HEK293 (cell line): ENCODE data around the gene OR10AD1.

ENCODE experiments used
- CTCF ChIA-PET: fragments of 350-600 bp; formaldehyde crosslinking; extraction: SDS; loops from one replicate; lab custom pipeline; 2021; ENCODE audit warnings: antibody characterized with exemption; lab: Yijun Ruan, JAX
- POLR2A ChIA-PET: fragments of 300-600 bp; formaldehyde crosslinking; extraction: SDS; loops from one replicate; lab custom pipeline; 2020; ENCODE audit warnings: antibody characterized with exemption, inconsistent platforms; lab: Yijun Ruan, JAX
- H3K27ac ChIP-seq: fragments of 200-500 bp; sonication (Bioruptor generic); 2 replicates; pipeline ENCODE4 v1.5.1; 2014; ENCODE audit warnings: low read depth, low read length, control low read depth, inconsistent platforms; ENCODE audit errors: extremely low read depth
- H3K36me3 ChIP-seq, 2 experiments: fragments of 200-500 bp in 1 of 2; sonication (Bioruptor generic) in 1 of 2; 1 replicate in 1 of 2; 2 replicates in 1 of 2; pipeline ENCODE4 v1.5.1; 2014 to 2017; ENCODE audit warnings: inconsistent platforms in 2 of 2, low read length in 2 of 2; ENCODE audit not compliant: control insufficient read depth in 2 of 2, insufficient read depth in 1 of 2
- H3K4me1 ChIP-seq: fragments of 200-500 bp; sonication (Bioruptor generic); 2 replicates; pipeline ENCODE4 v1.5.1; 2014; ENCODE audit warnings: mild to moderate bottlenecking, low read length, inconsistent platforms; ENCODE audit not compliant: control insufficient read depth, insufficient read depth
- H3K4me3 ChIP-seq: 2 replicates; pipeline ENCODE4 v1.5.1; 2011; ENCODE audit warnings: low read depth, mild to moderate bottlenecking, control low read depth, low read length, moderate library complexity
- H3K9me3 ChIP-seq: fragments of 200-500 bp; sonication (Bioruptor generic); 2 replicates; pipeline ENCODE4 v1.5.1; 2014; ENCODE audit warnings: low read depth, low read length, inconsistent platforms; ENCODE audit not compliant: control insufficient read depth, insufficient read depth
- KLF8 ChIP-seq: fragments of 450-650 bp; formaldehyde crosslinking; IDR thresholded peaks from 2 replicates; pipeline ENCODE4 v1.5.1; 2016; ENCODE audit warnings: missing biosample characterization, missing genetic modification characterization
- KLF9 ChIP-seq: fragments of 450-650 bp; formaldehyde crosslinking; IDR thresholded peaks from 2 replicates; pipeline ENCODE4 v1.5.1; 2016; ENCODE audit warnings: missing biosample characterization, missing genetic modification characterization, low read depth
- PRDM6 ChIP-seq: fragments of 450-650 bp; formaldehyde crosslinking; IDR thresholded peaks from 2 replicates; pipeline ENCODE4 v1.5.1; 2017; ENCODE audit warnings: missing biosample characterization, missing genetic modification characterization
- SCRT1 ChIP-seq: fragments of 450-650 bp; formaldehyde crosslinking; IDR thresholded peaks from 2 replicates; pipeline ENCODE4 v1.5.1; 2016; ENCODE audit warnings: missing biosample characterization, missing genetic modification characterization, borderline replicate concordance
- ZBTB21 ChIP-seq: fragments of 450-650 bp; formaldehyde crosslinking; IDR thresholded peaks from 2 replicates; pipeline ENCODE4 v1.5.1; 2017; ENCODE audit warnings: missing biosample characterization, missing genetic modification characterization
- ZBTB49 ChIP-seq: fragments of 450-650 bp; formaldehyde crosslinking; IDR thresholded peaks from 2 replicates; pipeline ENCODE4 v1.5.1; 2016; ENCODE audit warnings: missing biosample characterization, missing genetic modification characterization, low read depth
- ZNF148 ChIP-seq: fragments of 450-650 bp; formaldehyde crosslinking; IDR thresholded peaks from 2 replicates; pipeline ENCODE4 v1.5.0; 2017; ENCODE audit warnings: missing biosample characterization, missing genetic modification characterization, borderline replicate concordance
- ZNF221 ChIP-seq: fragments of 450-650 bp; formaldehyde crosslinking; IDR thresholded peaks from 2 replicates; pipeline ENCODE4 v1.5.1; 2017; ENCODE audit warnings: missing biosample characterization, missing genetic modification characterization, borderline replicate concordance
- ZNF280C ChIP-seq: fragments of 450-650 bp; formaldehyde crosslinking; IDR thresholded peaks from 2 replicates; pipeline ENCODE4 v1.5.1; 2016; ENCODE audit warnings: missing biosample characterization, missing genetic modification characterization
- ZNF280D ChIP-seq: fragments of 450-650 bp; formaldehyde crosslinking; IDR thresholded peaks from 2 replicates; pipeline ENCODE4 v1.5.1; 2016; ENCODE audit warnings: missing biosample characterization, missing genetic modification characterization
- ZNF341 ChIP-seq: fragments of 450-650 bp; formaldehyde crosslinking; IDR thresholded peaks from 2 replicates; pipeline ENCODE4; 2016; ENCODE audit warnings: low read depth, missing biosample characterization, missing genetic modification characterization
- ZNF510 ChIP-seq: fragments of 450-650 bp; formaldehyde crosslinking; IDR thresholded peaks from 2 replicates; pipeline ENCODE4 v1.5.1; 2018; ENCODE audit warnings: mild to moderate bottlenecking, missing genetic modification characterization, missing biosample characterization; ENCODE audit not compliant: insufficient replicate concordance
- ZNF530 ChIP-seq: fragments of 450-650 bp; formaldehyde crosslinking; IDR thresholded peaks from 2 replicates; pipeline ENCODE4 v1.5.1; 2016; ENCODE audit warnings: low read depth, missing biosample characterization, missing genetic modification characterization
- ZXDB ChIP-seq: fragments of 450-650 bp; formaldehyde crosslinking; IDR thresholded peaks from 2 replicates; pipeline ENCODE4 v1.5.1; 2016; ENCODE audit warnings: missing biosample characterization, missing genetic modification characterization

OR10AD1 gene

GRCh38 chr12:48164451-48164850 lies 38.6 kb downstream of the OR10AD1 start:
- ChIA-PET POLR2A (no interaction called here), CTCF (interaction anchor here (0.6 to 3.8 kb wide), 31 partner anchors 9 to 952 kb away, joined by 3 to 19 read pairs (median 4); partner anchors contain the start of gene TMEM106C)
- TF ChIP-seq ZBTB21 (tag by site-specific recombination) = no peak
- no peak for TF ChIP-seq PRDM6 (tag by site-specific recombination)
- TF ChIP-seq ZNF148 (tag by site-specific recombination) = no peak
- no peak for TF ChIP-seq ZBTB49
- no peak for TF ChIP-seq ZNF510 (tag by site-specific recombination)
- no peak for TF ChIP-seq SCRT1
- TF ChIP-seq ZNF341 (tag by site-specific recombination) = no peak
- no peak for TF ChIP-seq KLF8 (tag by site-specific recombination)
- TF ChIP-seq ZXDB (tag by site-specific recombination) = no peak
- TF ChIP-seq ZNF280D (tag by site-specific recombination) = no peak
- TF ChIP-seq ZNF280C = no peak
- no peak for TF ChIP-seq KLF9 (tag by site-specific recombination)
- TF ChIP-seq ZNF221 (tag by site-specific recombination) = no peak
- TF ChIP-seq ZNF530 (tag by site-specific recombination) = no peak

More at GRCh38 chr12:48164451-48164850, 38.6 kb downstream of the OR10AD1 start:
- Histone ChIP-seq H3K4me1 (no peaks in the 10 kb centered on the region), H3K9me3 (no peaks in the 10 kb centered on the region), H3K36me3 (no peaks in the 10 kb centered on the region), H3K4me3 (no peak overlapping the region), H3K27ac (no peak overlapping the region)
